Stromal cell of bone marrow (primary cell): ENCODE measurements around the gene NEK10.
A peak's percentile ranks its signal among the peaks of the same experiment; 100 is the strongest.
"Not testable (repeated sequence)": the region's sequence is repeated elsewhere in the genome, so short reads cannot be mapped to it uniquely, and the experiment has no call there.

ENCODE experiments used
- DNase-seq: peaks from one replicate; pipeline ENCODE4 v3.0.0-alpha.2; 2012; ENCODE audit warnings: low read depth

The NEK10 gene

GRCh38 chr3:27312044-27312668, 57.0 kb downstream of the NEK10 start:
- peak; percentile 41 for DNase-seq

GRCh38 chr3:27311400-27311799, 57.8 kb downstream of the NEK10 start:
- DNase-seq: peak; percentile 87

- DNase-seq: no peak
These were observed 58.5 kb downstream of the NEK10 start for GRCh38 chr3:27310688-27311087.

- DNase-seq: no peak
These were observed 61.6 kb downstream of the NEK10 start for GRCh38 chr3:27307566-27307965.

GRCh38 chr3:27302891-27303290, 66.3 kb downstream of the NEK10 start:
- DNase-seq: no peak

GRCh38 chr3:27298981-27299380, 70.2 kb downstream of the NEK10 start:
- DNase-seq: not testable (repeated sequence)

GRCh38 chr3:27293939-27294338, 75.2 kb downstream of the NEK10 start:
- no peak for DNase-seq

- DNase-seq: no peak
These were observed 78.4 kb downstream of the NEK10 start for GRCh38 chr3:27290760-27291159.

- DNase-seq: peak; percentile 21
These were observed 79.3 kb downstream of the NEK10 start for GRCh38 chr3:27289769-27290413.

- DNase-seq: no peak
These were observed 82.1 kb downstream of the NEK10 start for GRCh38 chr3:27287052-27287451.

- DNase-seq: not testable (repeated sequence)
These were observed 82.7 kb downstream of the NEK10 start for GRCh38 chr3:27286467-27286866.

- no peak for DNase-seq
These were observed 83.5 kb downstream of the NEK10 start for GRCh38 chr3:27285668-27286067.

- DNase-seq: no peak
These were observed 87.5 kb downstream of the NEK10 start for GRCh38 chr3:27281671-27282150.

GRCh38 chr3:27279123-27279522, 90.1 kb downstream of the NEK10 start:
- DNase-seq: no peak

GRCh38 chr3:27278383-27279055, 90.7 kb downstream of the NEK10 start:
- DNase-seq: no peak

GRCh38 chr3:27275441-27275990, 93.7 kb downstream of the NEK10 start:
- DNase-seq: no peak

- DNase-seq: no peak
These were observed 97.3 kb downstream of the NEK10 start for GRCh38 chr3:27271890-27272289.

GRCh38 chr3:27254896-27255295, 114.3 kb downstream of the NEK10 start:
- no peak for DNase-seq

GRCh38 chr3:27253831-27254230, 115.4 kb downstream of the NEK10 start:
- peak; percentile 1 for DNase-seq

- DNase-seq: no peak
These were observed 115.8 kb downstream of the NEK10 start for GRCh38 chr3:27253391-27253790.

GRCh38 chr3:27252646-27253045, 116.5 kb downstream of the NEK10 start:
- DNase-seq: no peak

- DNase-seq: no peak
These were observed 124.8 kb downstream of the NEK10 start for GRCh38 chr3:27244374-27244773.

GRCh38 chr3:27239951-27240350, 129.2 kb downstream of the NEK10 start:
- no peak for DNase-seq
